H9 (cell line): Measurements from ENCODE around the gene TBC1D12. TPM values are rescaled to one million over a fixed set of nuclear protein-coding genes. Genes with fewer than 3 reads are reported as not detected.

Experiments
- DNase-seq: peaks from one replicate; pipeline ENCODE4 v3.0.0-alpha.2; 2017
- H2AFZ ChIP-seq: one replicate; pipeline ENCODE4 v1.6.1; 2013; ENCODE audit warnings: mild to moderate bottlenecking, low read length, control low read depth, moderate library complexity
- H2AK5ac ChIP-seq: 2 replicates; pipeline ENCODE4 v1.6.1; 2013; ENCODE audit warnings: low read length, control low read depth, mixed read lengths; ENCODE audit not compliant: insufficient read length
- H2BK120ac ChIP-seq: one replicate; pipeline ENCODE4 v1.6.1; 2013; ENCODE audit warnings: low read depth, mild to moderate bottlenecking, low read length, control low read depth, inconsistent platforms; ENCODE audit not compliant: poor library complexity, severe bottlenecking
- H2BK12ac ChIP-seq: 2 replicates; pipeline ENCODE4 v1.6.1; 2013; ENCODE audit warnings: low read length, control low read depth, mixed read lengths, low read depth; ENCODE audit not compliant: insufficient read length
- H2BK15ac ChIP-seq: 2 replicates; pipeline ENCODE4 v1.6.1; 2013; ENCODE audit warnings: low read depth, low read length, control low read depth
- H2BK20ac ChIP-seq: one replicate; pipeline ENCODE4 v1.6.1; 2013; ENCODE audit warnings: low read depth, mild to moderate bottlenecking, low read length, control low read depth, inconsistent platforms; ENCODE audit not compliant: poor library complexity, severe bottlenecking
- H2BK5ac ChIP-seq: 2 replicates; pipeline ENCODE4 v1.6.1; 2013; ENCODE audit warnings: low read length, control low read depth, mixed read lengths; ENCODE audit not compliant: insufficient read length
- H3K14ac ChIP-seq: 2 replicates; pipeline ENCODE4 v1.6.1; 2013; ENCODE audit warnings: low read length, control low read depth; ENCODE audit not compliant: insufficient read depth
- H3K18ac ChIP-seq: 2 replicates; pipeline ENCODE4 v1.6.1; 2013; ENCODE audit warnings: low read depth, mild to moderate bottlenecking, mixed read lengths, low read length, control low read depth; ENCODE audit not compliant: insufficient read length
- H3K23ac ChIP-seq: 2 replicates; pipeline ENCODE4 v1.6.1; 2013; ENCODE audit warnings: low read length, control low read depth, mixed read lengths, low read depth; ENCODE audit not compliant: insufficient read length
- H3K23me2 ChIP-seq: 2 replicates; pipeline ENCODE4 v1.6.1; 2013; ENCODE audit warnings: low read depth, mild to moderate bottlenecking, mixed read lengths, low read length, control low read depth; ENCODE audit not compliant: insufficient read length, poor library complexity, severe bottlenecking
- H3K27ac ChIP-seq: 2 replicates; pipeline ENCODE4 v1.5.1; 2013; ENCODE audit warnings: low read length, control low read depth, mixed read lengths, low read depth; ENCODE audit not compliant: insufficient read length
- H3K27me3 ChIP-seq: 2 replicates; pipeline ENCODE4 v1.6.1; 2013; ENCODE audit warnings: low read length, control low read depth, inconsistent platforms; ENCODE audit not compliant: insufficient read depth
- H3K4ac ChIP-seq: 2 replicates; pipeline ENCODE4 v1.6.1; 2013; ENCODE audit warnings: low read depth, mild to moderate bottlenecking, control low read depth, inconsistent platforms, low read length, moderate library complexity
- H3K4me1 ChIP-seq: 2 replicates; pipeline ENCODE4 v1.6.1; 2013; ENCODE audit warnings: low read length, control low read depth, inconsistent platforms; ENCODE audit not compliant: insufficient read depth
- H3K4me2 ChIP-seq: 2 replicates; pipeline ENCODE4 v1.6.1; 2013; ENCODE audit warnings: low read length, control low read depth, mixed read lengths; ENCODE audit not compliant: insufficient read length, insufficient read depth
- H3K56ac ChIP-seq: 2 replicates; pipeline ENCODE4 v1.6.1; 2013; ENCODE audit warnings: low read depth, mild to moderate bottlenecking, mixed read lengths, low read length, control low read depth; ENCODE audit not compliant: insufficient read length
- H3K79me1 ChIP-seq: 2 replicates; pipeline ENCODE4 v1.6.1; 2013; ENCODE audit warnings: low read depth, mild to moderate bottlenecking, moderate library complexity, low read length, control low read depth, inconsistent platforms; ENCODE audit not compliant: insufficient read depth, poor library complexity, severe bottlenecking
- H3K79me2 ChIP-seq: 2 replicates; pipeline ENCODE4 v1.6.1; 2013; ENCODE audit warnings: low read length, control low read depth, inconsistent platforms; ENCODE audit not compliant: insufficient read depth
- H3K9ac ChIP-seq: 2 replicates; pipeline ENCODE4 v1.6.1; 2013; ENCODE audit warnings: low read length, control low read depth, mixed read lengths; ENCODE audit not compliant: insufficient read length; ENCODE audit errors: extremely low read depth
- H3K9me3 ChIP-seq: one replicate; pipeline ENCODE4 v1.6.1; 2013; ENCODE audit warnings: low read depth, low read length, inconsistent platforms; ENCODE audit not compliant: control insufficient read depth
- H3T11ph ChIP-seq: one replicate; pipeline ENCODE4 v1.6.1; 2013; ENCODE audit warnings: mild to moderate bottlenecking, low read length, control low read depth, inconsistent platforms
- H4K20me1 ChIP-seq: one replicate; pipeline ENCODE4 v1.6.1; 2013; ENCODE audit not compliant: control insufficient read depth, insufficient read length, insufficient read depth
- H4K5ac ChIP-seq: 2 replicates; pipeline ENCODE4 v1.6.1; 2013; ENCODE audit warnings: low read depth, mild to moderate bottlenecking, mixed read lengths, low read length, control low read depth; ENCODE audit not compliant: insufficient read length
- H4K8ac ChIP-seq: replicated peaks from 2 replicates; pipeline ENCODE4 v1.6.1; 2013; ENCODE audit warnings: low read length, control low read depth, mixed read lengths, low read depth; ENCODE audit not compliant: insufficient read length
- H4K91ac ChIP-seq: 2 replicates; pipeline ENCODE4 v1.6.1; 2013; ENCODE audit warnings: low read depth, mild to moderate bottlenecking, moderate library complexity, mixed read lengths, low read length, control low read depth; ENCODE audit not compliant: insufficient read length
- H3K27ac Mint-ChIP-seq, 3 experiments: 2 replicates in 2 of 3; 3 replicates in 1 of 3; pipeline ENCODE4 v1.8.0; 2020 to 2021; ENCODE audit warnings: mixed read lengths in 3 of 3, mild to moderate bottlenecking in 1 of 3, moderate library complexity in 1 of 3
- H3K27me3 Mint-ChIP-seq: 2 replicates; pipeline ENCODE4 v1.8.0; 2021; ENCODE audit warnings: low read depth, mild to moderate bottlenecking, moderate library complexity, mixed read lengths
- H3K36me3 Mint-ChIP-seq, 3 experiments: 2 replicates in 2 of 3; 3 replicates in 1 of 3; pipeline ENCODE4 v1.8.0; 2020 to 2021; ENCODE audit warnings: low read depth in 3 of 3, mixed read lengths in 3 of 3; ENCODE audit not compliant: insufficient read depth in 1 of 3
- H3K4me1 Mint-ChIP-seq, 2 experiments: 2 replicates each; pipeline ENCODE4 v1.8.0; 2020; ENCODE audit warnings: mixed read lengths in 2 of 2
- H3K4me3 Mint-ChIP-seq, 2 experiments: 2 replicates in 1 of 2; 3 replicates in 1 of 2; pipeline ENCODE4 v1.8.0; 2020 to 2021; ENCODE audit warnings: mild to moderate bottlenecking in 2 of 2, mixed read lengths in 2 of 2, moderate library complexity in 1 of 2
- H3K9me3 Mint-ChIP-seq, 2 experiments: 2 replicates in 1 of 2; 3 replicates in 1 of 2; pipeline ENCODE4 v1.8.0; 2020; ENCODE audit warnings: mild to moderate bottlenecking in 2 of 2, mixed read lengths in 2 of 2, moderate library complexity in 1 of 2
- CTCF ChIP-seq: fragments of 200-600 bp; sonication (generic); conservative IDR thresholded peaks from 3 replicates; pipeline ENCODE4 v1.8.0; 2021; ENCODE audit warnings: antibody characterized with exemption, mild to moderate bottlenecking
- WGBS: extraction: QIAGEN DNeasy Blood & Tissue Kit; methylation state at CpG from one replicate; pipeline ENCODE4 v1.1.7; 2013; ENCODE audit warnings: missing lambda C conversion rate, low lambda C conversion rate, mixed read lengths; ENCODE audit not compliant: insufficient read length; ENCODE audit errors: extremely low coverage; 5-methylcytosine and 5-hydroxymethylcytosine counted together
- total RNA-seq: library from RNA; stranded (reverse); gene quantifications from 2 replicates; pipeline ENCODE4 v1.2.1, GENCODE V29; 2021

Gene TBC1D12
- total RNA-seq, 1 experiment from 2014 or later = 2.0 TPM

GRCh38 chr10:94424714-94425337 is 22.5 kb downstream of the TBC1D12 start:
- H4K20me1 ChIP-seq = no peaks in the 10 kb centered on the region
- no peak overlapping the region for H2BK20ac ChIP-seq
- Mint-ChIP-seq H3K27ac (no peak overlapping the region), H3K9me3 (peaks cover 17 to 21% of the 10 kb centered on the region in 2 experiments), H3K27me3 (no peaks in the 10 kb centered on the region), H3K36me3 (peaks cover 2 to 13% (median 8%) of the 10 kb centered on the region in 3 experiments; a peak in 6 of 7 replicates), H3K4me1 (no peaks in the 10 kb centered on the region), H3K4me3 (no peak overlapping the region)
- no CpG with 5 or more reads among the region's 4 CpGs for WGBS
- H3K27me3 ChIP-seq = no peaks in the 10 kb centered on the region
- H3K4me1 ChIP-seq = no peaks in the 10 kb centered on the region
- H3T11ph ChIP-seq = no peak overlapping the region
- H2BK120ac ChIP-seq = no peak overlapping the region
- no peak overlapping the region for H3K23ac ChIP-seq
- no peaks in the 10 kb centered on the region for H3K79me2 ChIP-seq
- H2AFZ ChIP-seq = no peak overlapping the region
- H3K4me2 ChIP-seq = no peak overlapping the region
- no peak overlapping the region for H2AK5ac ChIP-seq
- no peak overlapping the region for H4K8ac ChIP-seq
- H3K79me1 ChIP-seq = no peaks in the 10 kb centered on the region
- no peaks in the 10 kb centered on the region for H3K23me2 ChIP-seq
- H2BK5ac ChIP-seq = no peak overlapping the region
- no peak for TF ChIP-seq CTCF
- H3K18ac ChIP-seq = no peak overlapping the region
- no peak overlapping the region for H4K91ac ChIP-seq
- H3K4ac ChIP-seq = no peak overlapping the region
- H3K27ac ChIP-seq = no peak overlapping the region
- H3K9ac ChIP-seq = no peak overlapping the region
- H2BK12ac ChIP-seq = no peak overlapping the region
- H2BK15ac ChIP-seq = no peak overlapping the region
- H3K56ac ChIP-seq = no peak overlapping the region
- H3K14ac ChIP-seq = no peak overlapping the region
- H4K5ac ChIP-seq = no peak overlapping the region
- no peaks in the 10 kb centered on the region for H3K9me3 ChIP-seq
- no peak for DNase-seq
